Measurements from ENCODE around the gene MLC1. TPM values are rescaled to one million over a fixed set of nuclear protein-coding genes. Genes with fewer than 3 reads are reported as not detected.

MLC1 gene
- total and polyA plus RNA-seq, 2 of the 4 experiments (the other 2 are of a cell fraction) = 0.10 TPM; not detected in 1

GRCh38 chr22:50058906-50059880 lies 26.0 kb downstream of the MLC1 start:
- H3K9ac ChIP-seq (ENCODE audit: low read depth, low read length) = no peak overlapping the region; the same call in 1 of the 2 replicates
- no TSS peak for BruUV-seq (replicated peaks)
- dilution Hi-C loops (cut with HindIII; ENCODE audit: low sequenced_read_pairs, unreplicated experiment) (no loop called here), in situ Hi-C loops (cut with MboI; ENCODE audit: low sequenced_read_pairs) (no loop called here), intact Hi-C loops (cut with micrococcal nuclease) (no loop called here)
- no peak overlapping the region for H3K14ac ChIP-seq (replicated peaks; ENCODE audit: low read depth, low read length)
- WGBS, 2 experiments (ENCODE audit: extremely low coverage in 2 of 2, insufficient read length in 1 of 2) = 0% methylated on average over 2 of the region's 31 CpGs; no CpG with 5 or more reads in 1 of the 2 experiments
- H3K4me2 ChIP-seq (ENCODE audit: low read depth, low read length) = peak overlapping the region; percentile 23; the same call in 1 of the 2 replicates
- ChIA-PET POLR2A (ENCODE audit: unreplicated experiment) (interaction anchor here (0.6 kb wide), 1 partner anchor 137 kb away, joined by 6 read pairs; no protein-coding TSS in a partner anchor), CTCF (no interaction called here)
- no peak overlapping the region for H3K4ac ChIP-seq (ENCODE audit: low read depth, low read length)
- peaks cover 2% of the 10 kb centered on the region for H3K9me3 ChIP-seq (ENCODE audit: control insufficient read depth, insufficient read depth, low read length)
- H3K56ac ChIP-seq (ENCODE audit: extremely low read depth, insufficient read depth, low read length) = no peak overlapping the region
- no peak overlapping the region for H2BK20ac ChIP-seq (ENCODE audit: low read depth, low read length)
- no peak overlapping the region for H4K8ac ChIP-seq (ENCODE audit: low read depth in 2 of 2, low read length in 2 of 2)
- H2BK15ac ChIP-seq (ENCODE audit: low read depth, low read length) = no peak overlapping the region
- peak overlapping the region; percentile 71 for H2AFZ ChIP-seq (replicated peaks; ENCODE audit: low read length, poor library complexity)
- no peak overlapping the region for H2BK5ac ChIP-seq (ENCODE audit: low read depth, low read length, poor library complexity, severe bottlenecking)
- no peak overlapping the region for H3K27ac ChIP-seq (ENCODE audit: insufficient read depth, low read length)
- no peaks in the 10 kb centered on the region for H3K36me3 ChIP-seq (ENCODE audit: control insufficient read depth, insufficient read depth, low read length)
- H3K9me1 ChIP-seq (ENCODE audit: insufficient read depth, low read length) = no peaks in the 10 kb centered on the region
- H3K79me1 ChIP-seq (ENCODE audit: low read depth in 1 of 2, low read length in 2 of 2) = no peaks in the 10 kb centered on the region
- no peak overlapping the region; the same call in 1 of the 2 replicates for H3K18ac ChIP-seq (ENCODE audit: low read depth, low read length)
- H4K5ac ChIP-seq (ENCODE audit: low read depth, low read length) = no peak overlapping the region; the same call in 1 of the 2 replicates
- H3K4me1 ChIP-seq (ENCODE audit: control insufficient read depth, insufficient read depth, low read length) = peaks cover 6% of the 10 kb centered on the region; the same call in 1 of the 2 replicates
- no peak overlapping the region for H2AK5ac ChIP-seq (ENCODE audit: low read depth, low read length)
- peaks cover 43% of the 10 kb centered on the region for H3K27me3 ChIP-seq (ENCODE audit: control insufficient read depth, insufficient read depth, low read length)
- H4K91ac ChIP-seq (ENCODE audit: insufficient read depth, low read depth, low read length) = no peak overlapping the region
- H2BK120ac ChIP-seq (ENCODE audit: low read depth, low read length) = no peak overlapping the region
- H4K20me1 ChIP-seq (ENCODE audit: insufficient read depth, low read length) = no peaks in the 10 kb centered on the region
- H3K23ac ChIP-seq (ENCODE audit: low read depth, low read length) = no peak overlapping the region
- H2AK9ac ChIP-seq (replicated peaks; ENCODE audit: low read depth, low read length, poor library complexity) = no peak overlapping the region
- DNase-seq (peak; percentile 20), ATAC-seq (ENCODE audit: low read depth) (peak; percentile 76)
- no peak overlapping the region for H3K4me3 ChIP-seq (ENCODE audit: insufficient read depth, low read depth, low read length)
- TF ChIP-seq CTCF (conservative IDR thresholded peaks at IDR 0.05; ENCODE audit: low read depth, low read length) (0 out of 2 replicates have a peak, but pooled peaks have one; percentile 9), NFE2L2 (IDR thresholded peaks at IDR 0.05; ENCODE audit: low read depth, low read length) (no peak), BHLHE40 (IDR thresholded peaks at IDR 0.05; ENCODE audit: low read depth, low read length) (no peak), RFX5 (IDR thresholded peaks at IDR 0.05; ENCODE audit: low read depth, low read length) (no peak), MXI1 (IDR thresholded peaks at IDR 0.05; ENCODE audit: borderline replicate concordance, low read depth, low read length) (no peak), ELK1 (IDR thresholded peaks at IDR 0.05; ENCODE audit: borderline replicate concordance, low read depth, low read length) (no peak), CEBPB (IDR thresholded peaks at IDR 0.05; ENCODE audit: low read depth, low read length) (no peak), POLR2A (IDR thresholded peaks at IDR 0.05; ENCODE audit: low read depth, low read length) (no peak), USF2 (IDR thresholded peaks at IDR 0.05; ENCODE audit: low read depth, low read length) (no peak), RCOR1 (IDR thresholded peaks at IDR 0.05; ENCODE audit: insufficient replicate concordance, low read length) (no peak), FOS (IDR thresholded peaks at IDR 0.05; ENCODE audit: low read depth, low read length) (no peak), MAFK (IDR thresholded peaks at IDR 0.05; ENCODE audit: low read depth, low read length) (peak; percentile 81), MAZ (IDR thresholded peaks at IDR 0.05; ENCODE audit: borderline replicate concordance, low read depth, low read length) (no peak)
